K562 (cell line): ENCODE measurements around the gene RNF214.

ENCODE experiments used
- CREM ChIP-seq: IDR thresholded peaks from 2 replicates; pipeline ENCODE4 v1.6.1; 2014; ENCODE audit warnings: antibody characterized with exemption, low read depth
- HES1 ChIP-seq: fragments of 450-650 bp; IDR thresholded peaks from 2 replicates; pipeline ENCODE4 v1.6.1; 2016; ENCODE audit warnings: low read depth, mild to moderate bottlenecking, moderate library complexity
- PKNOX1 ChIP-seq: fragments of 450-650 bp; IDR thresholded peaks from 2 replicates; pipeline ENCODE4 v1.6.1; 2016
- REST ChIP-seq, 2 experiments: fragments of 450-650 bp; formaldehyde crosslinking in 1 of 2; IDR thresholded peaks; 2 replicates each; pipeline versions ENCODE4 v1.4.0 to v1.6.1; 2014 to 2020; ENCODE audit warnings: mild to moderate bottlenecking in 2 of 2, borderline replicate concordance in 1 of 2, low read depth in 1 of 2
- SMARCB1 ChIP-seq: IDR thresholded peaks from 2 replicates; pipeline ENCODE4 v1.6.1; 2011; ENCODE audit warnings: improper control_type of control experiment, low read depth; ENCODE audit not compliant: insufficient read length
- SP1 ChIP-seq: sonication (generic); formaldehyde crosslinking; IDR thresholded peaks from 2 replicates; pipeline ENCODE4 v1.8.1; 2022; ENCODE audit warnings: mild to moderate bottlenecking, missing genetic modification reagents
- SREBF2 ChIP-seq: sonication (generic); formaldehyde crosslinking; IDR thresholded peaks from 2 replicates; pipeline ENCODE4 v1.4.0; 2020; ENCODE audit warnings: mild to moderate bottlenecking, missing genetic modification reagents
- ZNF143 ChIP-seq: sonication (generic); formaldehyde crosslinking; IDR thresholded peaks from 2 replicates; pipeline ENCODE4 v1.9.0; 2022; ENCODE audit warnings: mild to moderate bottlenecking, missing genetic modification reagents
- ZNF239 ChIP-seq: fragments of 250-450 bp; sonication (Bioruptor Pico); IDR thresholded peaks from 2 replicates; pipeline ENCODE4 v1.4.0; 2020; ENCODE audit warnings: mild to moderate bottlenecking

GRCh38 chr11:117296881-117297280, 64.4 kb downstream of the RNF214 start:
- TF ChIP-seq ZNF143 (CRISPR knock-in tag) (no peak), ZNF239 (CRISPR knock-in tag) (no peak), HES1 (no peak), REST (IDR thresholded peaks at IDR 0.05; ENCODE audit: borderline replicate concordance) (no peak), REST (CRISPR knock-in tag; IDR thresholded peaks at IDR 0.05; ENCODE audit: low read depth) (no peak), SREBF2 (CRISPR knock-in tag) (no peak), PKNOX1 (no peak), SMARCB1 (no peak), SP1 (CRISPR knock-in tag) (no peak), CREM (no peak)
